IPS-18a (cell line): ENCODE data around the gene CDH23.

Experiments used
- H3K27ac ChIP-seq: one replicate; pipeline ENCODE4 v1.5.1; 2013; ENCODE audit warnings: low read length
- H3K27me3 ChIP-seq: one replicate; pipeline ENCODE4 v1.6.1; 2013; ENCODE audit warnings: mild to moderate bottlenecking, low read length; ENCODE audit not compliant: control insufficient read depth, insufficient read depth
- H3K36me3 ChIP-seq: one replicate; pipeline ENCODE4 v1.6.1; 2013; ENCODE audit warnings: low read depth, low read length; ENCODE audit not compliant: control insufficient read depth
- H3K4me1 ChIP-seq: one replicate; pipeline ENCODE4 v1.6.1; 2013; ENCODE audit warnings: low read depth, low read length; ENCODE audit not compliant: control insufficient read depth
- H3K4me3 ChIP-seq: one replicate; pipeline ENCODE4 v1.5.1; 2013; ENCODE audit warnings: low read length
- H3K9ac ChIP-seq: one replicate; pipeline ENCODE4 v1.6.1; 2013; ENCODE audit warnings: mild to moderate bottlenecking, low read length, moderate library complexity
- H3K9me3 ChIP-seq: one replicate; pipeline ENCODE4 v1.6.1; 2013; ENCODE audit warnings: low read depth, low read length; ENCODE audit not compliant: control insufficient read depth

CDH23 gene

GRCh38 chr10:71483135-71483534, 86.4 kb downstream of the CDH23 start:
- no peak overlapping the region for H3K27ac ChIP-seq
- H3K4me3 ChIP-seq = no peak overlapping the region
- no peaks in the 10 kb centered on the region for H3K9me3 ChIP-seq
- H3K4me1 ChIP-seq = no peaks in the 10 kb centered on the region
- no peaks in the 10 kb centered on the region for H3K36me3 ChIP-seq
- no peaks in the 10 kb centered on the region for H3K27me3 ChIP-seq
- H3K9ac ChIP-seq = no peak overlapping the region

- peaks cover 4% of the 10 kb centered on the region for H3K9me3 ChIP-seq
- H3K27me3 ChIP-seq = no peaks in the 10 kb centered on the region
- no peak overlapping the region for H3K4me3 ChIP-seq
- no peak overlapping the region for H3K27ac ChIP-seq
- H3K36me3 ChIP-seq = no peaks in the 10 kb centered on the region
- H3K9ac ChIP-seq = no peak overlapping the region
- no peaks in the 10 kb centered on the region for H3K4me1 ChIP-seq
Observed at GRCh38 chr10:71483885-71484751, 87.4 kb downstream of the CDH23 start.

GRCh38 chr10:71486484-71487114, 89.9 kb downstream of the CDH23 start:
- Histone ChIP-seq H3K27ac (no peak overlapping the region), H3K4me1 (no peaks in the 10 kb centered on the region), H3K4me3 (no peak overlapping the region), H3K36me3 (no peaks in the 10 kb centered on the region), H3K9ac (no peak overlapping the region), H3K9me3 (peaks cover 5% of the 10 kb centered on the region), H3K27me3 (no peaks in the 10 kb centered on the region)

GRCh38 chr10:71487726-71488125, 91.0 kb downstream of the CDH23 start:
- Histone ChIP-seq H3K36me3 (no peaks in the 10 kb centered on the region), H3K4me1 (no peaks in the 10 kb centered on the region), H3K27ac (no peak overlapping the region), H3K9me3 (peaks cover 5% of the 10 kb centered on the region), H3K4me3 (no peak overlapping the region), H3K9ac (no peak overlapping the region), H3K27me3 (no peaks in the 10 kb centered on the region)

GRCh38 chr10:71489077-71489476, 92.4 kb downstream of the CDH23 start:
- Histone ChIP-seq H3K4me1 (no peaks in the 10 kb centered on the region), H3K27me3 (no peaks in the 10 kb centered on the region), H3K36me3 (no peaks in the 10 kb centered on the region), H3K9ac (no peak overlapping the region), H3K4me3 (no peak overlapping the region), H3K9me3 (peaks cover 5% of the 10 kb centered on the region), H3K27ac (no peak overlapping the region)

- peaks cover 5% of the 10 kb centered on the region for H3K9me3 ChIP-seq
Observed at GRCh38 chr10:71492872-71493271, 96.2 kb downstream of the CDH23 start.

GRCh38 chr10:71493741-71494140, 97.0 kb downstream of the CDH23 start:
- Histone ChIP-seq H3K27ac (no peak overlapping the region), H3K9me3 (peaks cover 5% of the 10 kb centered on the region), H3K4me1 (peaks cover 13% of the 10 kb centered on the region), H3K27me3 (peaks cover 33% of the 10 kb centered on the region), H3K36me3 (no peaks in the 10 kb centered on the region), H3K4me3 (no peak overlapping the region), H3K9ac (no peak overlapping the region)

More at GRCh38 chr10:71492872-71493271, 96.2 kb downstream of the CDH23 start:
- H3K4me3 ChIP-seq = no peak overlapping the region
- H3K4me1 ChIP-seq = peaks cover 13% of the 10 kb centered on the region
- no peak overlapping the region for H3K9ac ChIP-seq
- H3K27ac ChIP-seq = no peak overlapping the region
- H3K27me3 ChIP-seq = peaks cover 24% of the 10 kb centered on the region
- no peaks in the 10 kb centered on the region for H3K36me3 ChIP-seq

- Histone ChIP-seq H3K27ac (no peak overlapping the region), H3K4me1 (peaks cover 13% of the 10 kb centered on the region), H3K9ac (no peak overlapping the region), H3K27me3 (peaks cover 37% of the 10 kb centered on the region), H3K4me3 (no peak overlapping the region), H3K9me3 (no peaks in the 10 kb centered on the region), H3K36me3 (no peaks in the 10 kb centered on the region)
Observed at GRCh38 chr10:71494476-71494875, 97.8 kb downstream of the CDH23 start.

- no peak overlapping the region for H3K27ac ChIP-seq
- H3K4me1 ChIP-seq = peaks cover 13% of the 10 kb centered on the region
- H3K9me3 ChIP-seq = no peaks in the 10 kb centered on the region
- no peak overlapping the region for H3K4me3 ChIP-seq
- no peak overlapping the region for H3K9ac ChIP-seq
- no peaks in the 10 kb centered on the region for H3K36me3 ChIP-seq
- peaks cover 37% of the 10 kb centered on the region for H3K27me3 ChIP-seq
Observed at GRCh38 chr10:71494980-71495381, 98.3 kb downstream of the CDH23 start.

- H3K4me3 ChIP-seq = no peak overlapping the region
- H3K9me3 ChIP-seq = no peaks in the 10 kb centered on the region
- no peak overlapping the region for H3K27ac ChIP-seq
- H3K9ac ChIP-seq = no peak overlapping the region
- H3K27me3 ChIP-seq = peaks cover 37% of the 10 kb centered on the region
- H3K4me1 ChIP-seq = peaks cover 16% of the 10 kb centered on the region
- no peaks in the 10 kb centered on the region for H3K36me3 ChIP-seq
Observed at GRCh38 chr10:71496927-71497762, 100.4 kb downstream of the CDH23 start.

GRCh38 chr10:71497763-71498326, 101.1 kb downstream of the CDH23 start:
- peaks cover 37% of the 10 kb centered on the region for H3K27me3 ChIP-seq
- no peaks in the 10 kb centered on the region for H3K9me3 ChIP-seq
- no peak overlapping the region for H3K27ac ChIP-seq
- no peak overlapping the region for H3K4me3 ChIP-seq
- H3K4me1 ChIP-seq = peaks cover 18% of the 10 kb centered on the region
- no peaks in the 10 kb centered on the region for H3K36me3 ChIP-seq
- no peak overlapping the region for H3K9ac ChIP-seq
